Activated B cell treated with CpG ODN at 0.5 μM for 24 hours (primary cell): ENCODE data around the gene GATAD2A. TPM values are rescaled to one million over a fixed set of nuclear protein-coding genes. Genes with fewer than 3 reads are reported as not detected.

Experiments
- ATAC-seq: fragments of 200-7000 bp; cut with Tn5 transposase; one replicate; pipeline ENCODE4 v1.10.0; 2021; ENCODE audit warnings: low read depth, mild to moderate bottlenecking, moderate library complexity
- CTCF ChIA-PET: fragments of 350-600 bp; sonication (Branson Sonifier 250); formaldehyde crosslinking; loops from one replicate; lab custom pipeline; 2021; ENCODE audit warnings: antibody characterized with exemption; lab: Charles Lee
- POLR2A ChIA-PET: fragments of 350-600 bp; sonication (Branson Sonifier 250); formaldehyde crosslinking; loops from one replicate; lab custom pipeline; 2021; ENCODE audit warnings: antibody characterized with exemption; lab: Charles Lee
- DNase-seq: peaks from one replicate; pipeline ENCODE4 v3.0.0; 2022
- H3K27ac Mint-ChIP-seq: one replicate; pipeline ENCODE4 v1.8.0; 2020; ENCODE audit warnings: mixed read lengths
- H3K27me3 Mint-ChIP-seq: one replicate; pipeline ENCODE4 v1.8.0; 2021; ENCODE audit warnings: mixed read lengths
- H3K36me3 Mint-ChIP-seq: one replicate; pipeline ENCODE4 v1.8.0; 2021; ENCODE audit warnings: low read depth, mixed read lengths
- H3K4me1 Mint-ChIP-seq: one replicate; pipeline ENCODE4 v1.8.0; 2021; ENCODE audit warnings: mixed read lengths
- H3K4me3 Mint-ChIP-seq: one replicate; pipeline ENCODE4 v1.8.0; 2020; ENCODE audit warnings: mild to moderate bottlenecking, mixed read lengths
- H3K9me3 Mint-ChIP-seq: one replicate; pipeline ENCODE4 v1.8.0; 2020; ENCODE audit warnings: mixed read lengths
- intact Hi-C: fragments of 100-400 bp; cut with micrococcal nuclease; formaldehyde crosslinking; loops from one replicate; pipeline ENCODE4 v1.15.1; 2024
- total RNA-seq: library from RNA; stranded (reverse); gene quantifications from 2 replicates; pipeline ENCODE4 v1.2.3, GENCODE V29; 2022
- TF ChIP-seq, protein P1 (sequence below): fragments of 200-600 bp; IDR thresholded peaks from one replicate; pipeline ENCODE4 v1.8.0; 2022; ENCODE audit warnings: antibody characterized with exemption, mild to moderate bottlenecking

The GATAD2A gene
- total RNA-seq, 1 donor from 2014 or later: 116 TPM

GRCh38 chr19:19486343-19487076, 81.0 kb downstream of the GATAD2A start:
- CTCF ChIA-PET: interaction anchor here (6.7 kb wide), 1 partner anchor 120 kb away, joined by 140 read pairs; no protein-coding TSS in a partner anchor
- no peak overlapping the region for H3K4me3 Mint-ChIP-seq
- H3K27ac Mint-ChIP-seq: peak overlapping the region; percentile 90
- POLR2A ChIA-PET: interaction anchor here (0.5 to 0.6 kb wide), 2 partner anchors 120 to 286 kb away, joined by 7 to 8 read pairs; no protein-coding TSS in a partner anchor
- intact Hi-C loops: no loop called here
- H3K36me3 Mint-ChIP-seq: peaks cover 19% of the 10 kb centered on the region
- peaks cover 70% of the 10 kb centered on the region for H3K4me1 Mint-ChIP-seq
- ATAC-seq (no peak), DNase-seq (no peak)
- no peaks in the 10 kb centered on the region for H3K9me3 Mint-ChIP-seq
- H3K27me3 Mint-ChIP-seq: no peaks in the 10 kb centered on the region
- TF ChIP-seq, protein P1, sequence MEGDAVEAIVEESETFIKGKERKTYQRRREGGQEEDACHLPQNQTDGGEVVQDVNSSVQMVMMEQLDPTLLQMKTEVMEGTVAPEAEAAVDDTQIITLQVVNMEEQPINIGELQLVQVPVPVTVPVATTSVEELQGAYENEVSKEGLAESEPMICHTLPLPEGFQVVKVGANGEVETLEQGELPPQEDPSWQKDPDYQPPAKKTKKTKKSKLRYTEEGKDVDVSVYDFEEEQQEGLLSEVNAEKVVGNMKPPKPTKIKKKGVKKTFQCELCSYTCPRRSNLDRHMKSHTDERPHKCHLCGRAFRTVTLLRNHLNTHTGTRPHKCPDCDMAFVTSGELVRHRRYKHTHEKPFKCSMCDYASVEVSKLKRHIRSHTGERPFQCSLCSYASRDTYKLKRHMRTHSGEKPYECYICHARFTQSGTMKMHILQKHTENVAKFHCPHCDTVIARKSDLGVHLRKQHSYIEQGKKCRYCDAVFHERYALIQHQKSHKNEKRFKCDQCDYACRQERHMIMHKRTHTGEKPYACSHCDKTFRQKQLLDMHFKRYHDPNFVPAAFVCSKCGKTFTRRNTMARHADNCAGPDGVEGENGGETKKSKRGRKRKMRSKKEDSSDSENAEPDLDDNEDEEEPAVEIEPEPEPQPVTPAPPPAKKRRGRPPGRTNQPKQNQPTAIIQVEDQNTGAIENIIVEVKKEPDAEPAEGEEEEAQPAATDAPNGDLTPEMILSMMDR: no peak

- ChIA-PET POLR2A (interaction anchor here (0.6 to 3.9 kb wide), 5 partner anchors 27 to 286 kb away, joined by 4 to 35 read pairs (median 8); partner anchors contain the start of gene GATAD2A), CTCF (interaction anchor here (0.9 to 6.7 kb wide), 3 partner anchors 82 to 332 kb away, joined by 3 to 140 read pairs (median 49); partner anchors contain the start of gene GATAD2A)
- no peak overlapping the region for H3K4me3 Mint-ChIP-seq
- intact Hi-C loops: no loop called here
- ATAC-seq: no peak
- TF ChIP-seq, protein P1: no peak
- H3K27ac Mint-ChIP-seq: peak overlapping the region; percentile 91
- peaks cover 18% of the 10 kb centered on the region for H3K36me3 Mint-ChIP-seq
- no peak for DNase-seq
- peaks cover 70% of the 10 kb centered on the region for H3K4me1 Mint-ChIP-seq
- no peaks in the 10 kb centered on the region for H3K27me3 Mint-ChIP-seq
- no peaks in the 10 kb centered on the region for H3K9me3 Mint-ChIP-seq
Observed at GRCh38 chr19:19487077-19487949, 81.8 kb downstream of the GATAD2A start.

- intact Hi-C loops: no loop called here
- TF ChIP-seq, protein P1: no peak
- Mint-ChIP-seq H3K27me3 (no peaks in the 10 kb centered on the region), H3K9me3 (no peaks in the 10 kb centered on the region), H3K4me1 (peaks cover 63% of the 10 kb centered on the region), H3K27ac (peak overlapping the region; percentile 91), H3K36me3 (peaks cover 23% of the 10 kb centered on the region), H3K4me3 (peak overlapping the region; percentile 58)
- POLR2A ChIA-PET: interaction anchor here (0.6 to 3.9 kb wide), 8 partner anchors 28 to 124 kb away, joined by 4 to 35 read pairs (median 8); partner anchors contain the start of genes GATAD2A, NDUFA13 and TSSK6
- DNase-seq (no peak), ATAC-seq (no peak)
- CTCF ChIA-PET: interaction anchor here (0.9 to 6.7 kb wide), 6 partner anchors 19 to 332 kb away, joined by 3 to 140 read pairs (median 4); partner anchors contain the start of genes GATAD2A and GMIP
Observed at GRCh38 chr19:19487950-19488874, 82.7 kb downstream of the GATAD2A start.

DNA sequence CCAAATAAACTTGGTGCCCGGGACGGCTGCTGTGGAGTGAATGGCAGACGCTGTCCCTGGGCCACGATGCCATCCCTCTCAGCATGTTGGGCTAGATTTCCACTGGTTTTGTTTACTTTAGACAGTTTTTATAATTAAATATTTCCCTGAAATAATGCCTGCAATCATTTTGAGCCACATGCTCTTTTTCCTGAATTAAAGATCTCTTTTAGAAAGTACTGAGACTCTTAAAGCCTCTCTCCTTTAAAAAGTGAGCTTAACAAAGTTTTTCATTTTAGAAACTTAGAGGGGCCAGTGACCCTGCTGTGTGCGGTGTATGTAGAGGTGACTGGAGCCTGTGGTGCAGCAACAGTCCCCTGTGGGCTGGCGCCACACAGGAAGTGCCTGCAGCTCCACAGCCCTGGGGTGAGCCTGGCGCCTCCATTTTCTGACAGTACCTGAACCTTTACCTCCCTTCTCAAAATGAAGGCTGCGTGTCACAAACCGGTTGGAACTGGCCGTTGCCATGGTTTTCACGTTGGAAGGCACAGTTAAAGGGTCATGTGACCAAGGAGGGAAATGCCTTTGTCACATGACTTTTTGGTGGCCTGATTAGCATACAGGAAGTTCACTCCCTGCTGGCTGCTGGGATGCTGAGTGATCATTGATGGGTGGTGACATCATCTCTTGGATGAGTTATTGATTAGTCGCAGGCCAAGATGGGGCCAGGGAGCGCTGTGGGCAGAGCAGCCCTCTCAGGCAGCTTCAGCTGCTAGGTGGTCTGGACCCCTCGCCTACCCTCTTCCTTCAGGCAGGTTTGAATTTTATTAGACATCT, 83.6 kb downstream of the GATAD2A start:
- no peaks in the 10 kb centered on the region for H3K27me3 Mint-ChIP-seq
- peaks cover 26% of the 10 kb centered on the region for H3K36me3 Mint-ChIP-seq
- ChIA-PET POLR2A (interaction anchor here (0.6 to 3.9 kb wide), 8 partner anchors 27 to 125 kb away, joined by 4 to 35 read pairs (median 8); partner anchors contain the start of genes GATAD2A, NDUFA13 and TSSK6), CTCF (interaction anchor here (1.0 to 6.7 kb wide), 13 partner anchors 18 to 314 kb away, joined by 3 to 140 read pairs (median 6); partner anchors contain the start of genes GATAD2A and GMIP)
- H3K4me3 Mint-ChIP-seq: peak overlapping the region; percentile 58
- H3K4me1 Mint-ChIP-seq: peaks cover 58% of the 10 kb centered on the region
- ATAC-seq (peak; percentile 62), DNase-seq (peak; percentile 53)
- no peaks in the 10 kb centered on the region for H3K9me3 Mint-ChIP-seq
- intact Hi-C loops: loop anchor here (1.0 kb wide), 1 partner anchor 84 kb away; the partner anchor contains the start of gene GATAD2A
- TF ChIP-seq, protein P1: no peak
- peak overlapping the region; percentile 91 for H3K27ac Mint-ChIP-seq
